GM18858 (cell line): ENCODE measurements around the gene ANP32B.

ENCODE experiments used
- ATAC-seq: cut with Tn5 transposase; IDR thresholded peaks from one replicate; pipeline ENCODE4 v1.9.1; 2021; ENCODE audit not compliant: unreplicated experiment

The ANP32B gene

GRCh38 chr9:98021306-98022040, 38.3 kb downstream of the ANP32B start:
- ATAC-seq = no peak

DNA sequence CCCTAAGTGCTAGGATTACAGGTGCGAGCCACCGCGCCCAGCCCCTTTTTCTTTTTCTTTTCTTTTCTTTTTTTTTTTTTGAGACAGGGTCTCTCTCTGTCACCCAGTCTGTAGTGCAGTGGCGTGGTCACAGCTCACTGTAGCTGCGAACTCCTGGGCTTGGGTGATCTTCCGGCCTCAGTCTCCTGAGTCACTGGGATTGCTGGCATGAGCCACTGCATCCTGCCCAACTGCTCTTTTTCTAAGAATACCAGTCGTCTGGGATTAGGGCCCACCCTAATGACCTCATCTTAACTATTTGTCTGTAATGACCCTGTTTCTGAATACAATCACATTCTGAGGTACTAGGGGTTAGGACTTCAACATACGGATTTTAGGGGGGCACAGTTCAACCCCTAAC, 39.3 kb downstream of the ANP32B start:
- ATAC-seq = no peak

DNA sequence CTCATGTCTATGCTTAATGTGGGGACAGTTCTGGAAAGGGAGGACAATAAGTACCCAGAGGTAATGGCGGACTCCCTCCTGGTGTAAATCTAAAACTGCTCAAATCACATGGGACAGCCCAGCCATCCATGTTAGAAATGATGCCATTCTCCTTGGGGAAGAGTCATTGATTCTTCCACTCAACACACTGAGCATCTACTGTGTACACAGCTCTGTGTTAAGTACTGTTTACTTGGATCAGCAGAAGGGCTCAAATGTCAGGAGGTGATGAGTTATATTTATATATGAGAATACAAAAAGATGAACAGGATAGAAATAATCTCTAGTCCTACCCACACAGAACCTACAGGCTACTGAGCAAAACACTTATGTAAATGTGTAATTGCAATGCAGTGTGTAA, 41.6 kb downstream of the ANP32B start:
- no peak for ATAC-seq

DNA sequence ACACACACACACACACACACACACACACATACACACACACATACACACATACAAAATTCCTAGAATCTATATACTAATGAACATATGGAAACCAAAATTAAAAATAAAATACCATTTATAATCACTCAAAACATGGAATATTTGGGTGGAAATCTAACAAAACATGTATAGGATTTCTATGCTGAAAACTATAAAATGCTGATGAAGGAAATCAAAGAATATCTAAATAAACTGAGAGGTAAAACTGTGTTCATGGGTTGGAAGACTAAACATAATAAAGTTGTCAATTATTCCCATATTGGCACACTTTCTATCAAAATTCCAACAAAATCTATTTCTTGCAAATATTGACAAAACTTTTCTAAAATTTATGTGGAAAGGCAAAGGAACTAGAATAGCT, 48.0 kb downstream of the ANP32B start:
- no peak for ATAC-seq

DNA sequence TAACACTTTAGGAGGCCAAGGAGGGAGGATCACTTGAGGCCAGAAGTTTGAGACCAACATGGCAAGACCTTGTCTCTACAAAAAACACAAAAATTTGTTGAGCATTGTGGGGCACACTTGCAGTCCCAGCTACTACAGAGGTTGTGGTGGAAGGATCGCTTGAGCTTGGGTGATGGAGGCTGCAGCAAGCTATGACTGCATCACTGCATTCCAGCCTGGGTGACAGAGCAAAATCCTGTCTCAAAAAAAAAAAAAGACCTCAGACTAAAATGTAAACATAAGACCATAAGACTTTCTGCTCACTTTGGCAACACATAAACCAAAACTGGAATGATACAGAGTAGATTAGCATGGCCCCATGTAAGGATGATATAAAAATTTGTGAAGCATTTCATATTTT, 48.8 kb downstream of the ANP32B start:
- ATAC-seq = no peak

- no peak for ATAC-seq
These were observed 51.7 kb downstream of the ANP32B start for GRCh38 chr9:98034593-98035546.

- ATAC-seq = no peak
These were observed 54.2 kb downstream of the ANP32B start for GRCh38 chr9:98037357-98037756.

GRCh38 chr9:98038958-98039357, 55.8 kb downstream of the ANP32B start:
- peak; percentile 49 for ATAC-seq

GRCh38 chr9:98039607-98040017, 56.5 kb downstream of the ANP32B start:
- ATAC-seq = no peak

GRCh38 chr9:98040212-98040611, 57.1 kb downstream of the ANP32B start:
- ATAC-seq = no peak

- no peak for ATAC-seq
These were observed 60.8 kb downstream of the ANP32B start for GRCh38 chr9:98043915-98044314.

DNA sequence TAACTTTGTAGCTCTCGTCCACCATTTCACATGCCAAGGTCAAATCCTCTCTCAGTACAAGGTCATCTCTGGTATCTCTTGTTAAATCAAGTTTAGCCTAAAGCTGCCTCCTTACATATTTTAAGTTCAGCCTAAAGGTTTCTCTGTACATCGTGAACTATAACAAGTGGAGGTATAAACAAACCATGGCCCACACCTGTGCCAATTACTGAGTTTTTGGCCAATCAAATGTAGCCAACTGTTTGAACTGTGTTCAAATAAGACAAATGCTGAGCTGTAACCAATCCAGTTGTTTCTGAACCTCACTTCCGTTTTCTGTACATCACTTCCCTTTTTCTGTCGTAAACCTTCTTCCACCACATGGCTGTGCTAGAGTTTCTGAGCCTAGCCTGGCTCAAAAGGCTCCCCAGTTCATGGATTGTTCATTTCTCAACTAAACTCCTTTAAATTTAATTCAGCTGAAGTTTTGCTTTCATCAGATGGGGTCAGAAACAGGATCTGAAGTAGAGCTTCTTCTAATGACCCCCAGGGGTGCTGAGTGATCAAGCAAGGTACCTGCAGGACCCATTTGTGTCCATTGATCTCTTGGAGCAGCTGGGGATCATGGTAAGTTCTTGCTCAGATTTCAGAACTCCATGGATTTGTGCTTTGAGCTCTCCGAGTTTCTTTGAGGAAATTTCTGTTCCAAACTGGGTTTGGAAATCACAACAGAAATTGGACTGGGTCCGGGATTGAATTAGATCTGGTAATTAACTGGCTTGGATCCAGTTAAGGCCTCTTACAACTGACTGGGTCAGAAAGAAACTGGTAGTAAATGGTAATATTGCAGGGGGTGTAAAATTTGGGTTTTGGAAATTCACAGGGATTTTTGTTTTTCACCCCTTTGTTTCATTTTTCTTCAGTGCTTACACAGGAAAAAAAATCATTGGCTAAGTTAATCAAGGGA, 62.4 kb downstream of the ANP32B start:
- ATAC-seq = peak; percentile 83

GRCh38 chr9:98046180-98046543, 63.0 kb downstream of the ANP32B start:
- no peak for ATAC-seq

GRCh38 chr9:98047002-98047401, 63.9 kb downstream of the ANP32B start:
- ATAC-seq = no peak

DNA sequence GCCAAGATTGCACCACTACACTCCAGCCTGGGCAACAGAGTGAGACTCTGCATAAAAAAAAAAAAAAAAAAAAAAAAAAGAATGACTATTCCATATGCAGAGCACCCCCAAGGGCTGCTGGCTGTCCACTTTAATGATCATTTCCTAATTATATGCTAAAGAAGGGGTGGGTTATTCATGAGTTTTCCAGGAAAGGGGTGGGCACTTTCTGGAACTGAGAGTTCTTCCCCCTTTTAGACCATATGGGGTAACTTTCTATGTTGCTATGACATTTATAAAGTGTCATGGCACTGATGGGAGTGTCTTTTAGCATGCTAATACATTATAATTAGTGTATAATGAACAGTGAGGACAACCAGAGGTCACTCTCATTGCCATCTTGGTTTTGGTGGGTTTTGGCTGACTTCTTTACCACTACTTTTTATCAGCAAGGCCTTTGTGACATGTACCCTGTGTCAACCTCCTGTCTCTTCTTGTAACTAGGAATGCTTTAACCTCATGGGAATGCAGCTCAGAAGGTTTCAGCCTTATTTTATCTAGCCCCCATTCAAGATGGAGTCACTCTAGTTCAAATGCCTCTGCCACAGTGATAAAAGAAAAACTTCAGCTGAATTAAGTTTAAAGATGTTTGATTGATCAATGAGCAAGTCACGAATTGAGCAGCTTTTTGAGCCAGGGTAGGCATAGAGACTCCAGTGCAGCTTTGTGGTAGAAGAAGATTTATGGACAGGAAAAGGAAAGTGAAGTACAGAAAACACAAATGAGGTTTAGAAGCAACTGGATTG, 66.3 kb downstream of the ANP32B start:
- ATAC-seq = no peak

- ATAC-seq = no peak
These were observed 67.2 kb downstream of the ANP32B start for GRCh38 chr9:98050351-98050750.

- no peak for ATAC-seq
These were observed 71.3 kb downstream of the ANP32B start for GRCh38 chr9:98054376-98054951.

- peak; percentile 72 for ATAC-seq
These were observed 73.4 kb downstream of the ANP32B start, which contains the start of gene NANS for GRCh38 chr9:98056269-98057137. TSS of gene NANS (plus strand) at chr9:98056732. CDS start at chr9:98056809, 77 bp downstream.
